ENCODE data around the gene TRIAP1.

Gene TRIAP1

DNA sequence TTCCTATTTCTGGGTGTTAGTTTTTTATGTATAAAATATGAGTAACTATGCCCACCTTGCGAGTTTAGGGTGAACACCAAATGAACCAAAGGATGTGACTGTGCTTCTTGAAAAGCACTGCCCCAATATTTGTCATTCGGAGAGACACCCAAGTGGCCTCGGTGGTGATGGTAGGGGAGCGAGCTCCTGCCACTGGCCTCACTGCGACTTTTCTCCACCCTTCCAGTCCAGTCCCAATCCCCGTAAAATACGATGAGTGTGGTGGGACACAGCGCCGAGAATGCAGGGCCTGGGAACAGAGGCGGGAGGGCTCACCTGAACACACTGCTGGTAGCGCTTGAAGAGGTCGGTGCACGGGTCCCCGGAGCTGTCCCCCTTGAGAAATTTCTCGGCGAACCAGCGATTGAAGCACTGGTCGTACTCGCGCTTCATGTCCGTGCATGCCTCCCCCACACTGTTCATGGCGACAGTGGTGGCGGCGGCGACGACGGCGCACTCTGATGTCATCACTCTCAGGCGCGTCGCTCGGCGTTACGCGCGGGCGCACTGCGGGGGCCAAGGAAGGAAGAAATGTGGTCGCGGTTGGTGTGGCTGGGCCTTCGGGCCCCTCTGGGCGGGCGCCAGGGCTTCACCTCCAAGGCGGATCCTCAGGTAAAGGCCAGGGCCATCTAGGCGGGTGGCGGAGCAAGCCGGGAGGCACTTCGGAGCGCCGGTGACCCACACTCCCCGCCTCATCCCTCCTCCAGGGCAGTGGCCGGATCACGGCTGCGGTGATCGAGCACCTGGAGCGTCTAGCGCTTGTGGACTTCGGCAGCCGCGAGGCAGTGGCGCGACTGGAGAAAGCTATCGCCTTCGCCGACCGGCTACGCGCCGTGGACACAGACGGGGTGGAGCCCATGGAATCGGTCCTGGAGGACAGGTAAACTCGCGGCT is at the start of gene TRIAP1, which contains the start of gene GATC:
TSS of gene TRIAP1 (minus strand) at position 474 of the 933 bp plus-strand sequence. CDS start at position 462, 12 bp downstream.
TSS of gene GATC (plus strand) at position 534 of the 933 bp plus-strand sequence. CDS start at position 571, 37 bp downstream.
- TF ChIP-seq, protein P1, sequence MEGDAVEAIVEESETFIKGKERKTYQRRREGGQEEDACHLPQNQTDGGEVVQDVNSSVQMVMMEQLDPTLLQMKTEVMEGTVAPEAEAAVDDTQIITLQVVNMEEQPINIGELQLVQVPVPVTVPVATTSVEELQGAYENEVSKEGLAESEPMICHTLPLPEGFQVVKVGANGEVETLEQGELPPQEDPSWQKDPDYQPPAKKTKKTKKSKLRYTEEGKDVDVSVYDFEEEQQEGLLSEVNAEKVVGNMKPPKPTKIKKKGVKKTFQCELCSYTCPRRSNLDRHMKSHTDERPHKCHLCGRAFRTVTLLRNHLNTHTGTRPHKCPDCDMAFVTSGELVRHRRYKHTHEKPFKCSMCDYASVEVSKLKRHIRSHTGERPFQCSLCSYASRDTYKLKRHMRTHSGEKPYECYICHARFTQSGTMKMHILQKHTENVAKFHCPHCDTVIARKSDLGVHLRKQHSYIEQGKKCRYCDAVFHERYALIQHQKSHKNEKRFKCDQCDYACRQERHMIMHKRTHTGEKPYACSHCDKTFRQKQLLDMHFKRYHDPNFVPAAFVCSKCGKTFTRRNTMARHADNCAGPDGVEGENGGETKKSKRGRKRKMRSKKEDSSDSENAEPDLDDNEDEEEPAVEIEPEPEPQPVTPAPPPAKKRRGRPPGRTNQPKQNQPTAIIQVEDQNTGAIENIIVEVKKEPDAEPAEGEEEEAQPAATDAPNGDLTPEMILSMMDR (IDR thresholded peaks at IDR 0.05; ENCODE audit: low read depth, low read length), result no peak
- TF ChIP-seq MAX (IDR thresholded peaks at IDR 0.05; ENCODE audit: low read depth, low read length), result peak; percentile 92
- peak; percentile 99 for TF ChIP-seq MYC (IDR thresholded peaks at IDR 0.05; ENCODE audit: low read depth, low read length)
- TF ChIP-seq POLR2A (IDR thresholded peaks at IDR 0.05; ENCODE audit: extremely low read depth, insufficient read length), result peak; percentile 97
- H3K4me3 ChIP-seq (ENCODE audit: low read depth, low read length), result peak within 1 kb of the TSS; percentile 77
- peak; percentile 97 for DNase-seq (ENCODE audit: low read depth)

- TF ChIP-seq MYC (IDR thresholded peaks at IDR 0.05; ENCODE audit: low read depth, low read length) (no peak), MAX (IDR thresholded peaks at IDR 0.05; ENCODE audit: low read depth, low read length) (no peak), POLR2A (IDR thresholded peaks at IDR 0.05; ENCODE audit: extremely low read depth, insufficient read length) (no peak)
- TF ChIP-seq, protein P1 (IDR thresholded peaks at IDR 0.05; ENCODE audit: low read depth, low read length), result no peak
- peak overlapping the region; percentile 66 for H3K4me3 ChIP-seq (ENCODE audit: low read depth, low read length)
- DNase-seq (ENCODE audit: low read depth), result no peak
Observed at GRCh38 chr12:120495186-120495730, 49.1 kb upstream of the TRIAP1 start.

GRCh38 chr12:120490833-120491512 is 44.8 kb upstream of the TRIAP1 start:
- H3K4me3 ChIP-seq (ENCODE audit: low read depth, low read length), result no peak overlapping the region
- TF ChIP-seq POLR2A (IDR thresholded peaks at IDR 0.05; ENCODE audit: extremely low read depth, insufficient read length) (no peak), MAX (IDR thresholded peaks at IDR 0.05; ENCODE audit: low read depth, low read length) (no peak)
- TF ChIP-seq, protein P1 (IDR thresholded peaks at IDR 0.05; ENCODE audit: low read depth, low read length), result no peak
- no peak for DNase-seq (ENCODE audit: low read depth)

GRCh38 chr12:120490325-120490724 is 44.1 kb upstream of the TRIAP1 start:
- no peak overlapping the region for H3K4me3 ChIP-seq (ENCODE audit: low read depth, low read length)
- TF ChIP-seq MYC (IDR thresholded peaks at IDR 0.05; ENCODE audit: low read depth, low read length) (no peak), MAX (IDR thresholded peaks at IDR 0.05; ENCODE audit: low read depth, low read length) (no peak), POLR2A (IDR thresholded peaks at IDR 0.05; ENCODE audit: extremely low read depth, insufficient read length) (no peak)
- TF ChIP-seq, protein P1 (IDR thresholded peaks at IDR 0.05; ENCODE audit: low read depth, low read length), result no peak
- DNase-seq (ENCODE audit: low read depth), result no peak

GRCh38 chr12:120489018-120489417 is 42.8 kb upstream of the TRIAP1 start:
- TF ChIP-seq, protein P1 (IDR thresholded peaks at IDR 0.05; ENCODE audit: low read depth, low read length), result no peak
- TF ChIP-seq MAX (IDR thresholded peaks at IDR 0.05; ENCODE audit: low read depth, low read length) (no peak), POLR2A (IDR thresholded peaks at IDR 0.05; ENCODE audit: extremely low read depth, insufficient read length) (no peak), MYC (IDR thresholded peaks at IDR 0.05; ENCODE audit: low read depth, low read length) (no peak)
- no peak for DNase-seq (ENCODE audit: low read depth)
- H3K4me3 ChIP-seq (ENCODE audit: low read depth, low read length), result no peak overlapping the region

Data from NB4 (cell line).